Common myeloid progenitor, CD34-positive (primary cell): ENCODE data around the gene LAIR2.
"Not testable (repeated sequence)": the region's sequence is repeated elsewhere in the genome, so short reads cannot be mapped to it uniquely, and the experiment has no call there.

ENCODE experiments used
- CTCF ChIA-PET: fragments of 350-600 bp; sonication (Branson Sonifier 250); formaldehyde crosslinking; loops from one replicate; lab custom pipeline; 2021; ENCODE audit warnings: antibody characterized with exemption; lab: Charles Lee
- POLR2A ChIA-PET: fragments of 350-600 bp; sonication (Branson Sonifier 250); formaldehyde crosslinking; loops from one replicate; lab custom pipeline; 2021; ENCODE audit warnings: antibody characterized with exemption; lab: Charles Lee
- DNase-seq, 3 donors: peaks; one replicate each; pipeline versions ENCODE4 v3.0.0 to v3.0.0-alpha.2; 2013
- H3K27ac ChIP-seq, 2 experiments: 1 replicate in 1 of 2; 2 replicates in 1 of 2; pipeline ENCODE4 v1.7.0; 2013; ENCODE audit warnings: inconsistent platforms in 2 of 2, low read length in 2 of 2, mild to moderate bottlenecking in 2 of 2, low read depth in 1 of 2, moderate library complexity in 1 of 2; ENCODE audit not compliant: severe bottlenecking in 2 of 2, insufficient read depth in 1 of 2, poor library complexity in 1 of 2
- H3K27me3 ChIP-seq, 5 experiments: replicated peaks in 2 of 5; 1 replicate in 3 of 5; 2 replicates in 2 of 5; pipeline versions ENCODE4 v1.6.1 to v1.7.0; 2013; ENCODE audit warnings: low read length in 4 of 5, mild to moderate bottlenecking in 2 of 5, moderate library complexity in 2 of 5, inconsistent platforms in 1 of 5; ENCODE audit not compliant: insufficient read depth in 5 of 5, control insufficient read depth in 4 of 5
- H3K36me3 ChIP-seq, 4 experiments: 1 replicate in 2 of 4; 2 replicates in 2 of 4; pipeline versions ENCODE4 v1.6.1 to v1.7.0; 2013; ENCODE audit warnings: low read length in 3 of 4, control low read depth in 1 of 4, mild to moderate bottlenecking in 1 of 4; ENCODE audit not compliant: control insufficient read depth in 4 of 4, insufficient read depth in 4 of 4
- H3K4me1 ChIP-seq, 4 experiments: 1 replicate in 3 of 4; 2 replicates in 1 of 4; pipeline versions ENCODE4 v1.6.1 to v1.7.1; 2013; ENCODE audit warnings: low read length in 3 of 4, mild to moderate bottlenecking in 3 of 4, control low read depth in 1 of 4, inconsistent platforms in 1 of 4, moderate library complexity in 1 of 4; ENCODE audit not compliant: control insufficient read depth in 4 of 4, insufficient read depth in 4 of 4; ENCODE audit errors: control extremely low read depth in 1 of 4
- H3K4me3 ChIP-seq, 7 experiments: 1 replicate in 4 of 7; 2 replicates in 3 of 7; pipeline versions ENCODE4 v1.5.1 to v1.7.0; 2013; ENCODE audit warnings: mild to moderate bottlenecking in 7 of 7, low read length in 6 of 7, moderate library complexity in 6 of 7, inconsistent platforms in 2 of 7, low read depth in 2 of 7, control low read depth in 1 of 7; ENCODE audit not compliant: insufficient read depth in 4 of 7, control insufficient read depth in 1 of 7; ENCODE audit errors: extremely low read depth in 1 of 7
- H3K9me3 ChIP-seq, 5 experiments: 1 replicate in 4 of 5; 2 replicates in 1 of 5; pipeline versions ENCODE4 v1.6.1 to v1.7.1; 2013; ENCODE audit warnings: low read length in 4 of 5, mild to moderate bottlenecking in 2 of 5, inconsistent platforms in 1 of 5, low read depth in 1 of 5, moderate library complexity in 1 of 5; ENCODE audit not compliant: control insufficient read depth in 4 of 5, insufficient read depth in 2 of 5; ENCODE audit errors: control extremely low read depth in 1 of 5
- WGBS: methylation state at CpG from one replicate; pipeline ENCODE4 v1.1.5; 2013; ENCODE audit not compliant: insufficient coverage; 5-methylcytosine and 5-hydroxymethylcytosine counted together

The LAIR2 gene

DNA sequence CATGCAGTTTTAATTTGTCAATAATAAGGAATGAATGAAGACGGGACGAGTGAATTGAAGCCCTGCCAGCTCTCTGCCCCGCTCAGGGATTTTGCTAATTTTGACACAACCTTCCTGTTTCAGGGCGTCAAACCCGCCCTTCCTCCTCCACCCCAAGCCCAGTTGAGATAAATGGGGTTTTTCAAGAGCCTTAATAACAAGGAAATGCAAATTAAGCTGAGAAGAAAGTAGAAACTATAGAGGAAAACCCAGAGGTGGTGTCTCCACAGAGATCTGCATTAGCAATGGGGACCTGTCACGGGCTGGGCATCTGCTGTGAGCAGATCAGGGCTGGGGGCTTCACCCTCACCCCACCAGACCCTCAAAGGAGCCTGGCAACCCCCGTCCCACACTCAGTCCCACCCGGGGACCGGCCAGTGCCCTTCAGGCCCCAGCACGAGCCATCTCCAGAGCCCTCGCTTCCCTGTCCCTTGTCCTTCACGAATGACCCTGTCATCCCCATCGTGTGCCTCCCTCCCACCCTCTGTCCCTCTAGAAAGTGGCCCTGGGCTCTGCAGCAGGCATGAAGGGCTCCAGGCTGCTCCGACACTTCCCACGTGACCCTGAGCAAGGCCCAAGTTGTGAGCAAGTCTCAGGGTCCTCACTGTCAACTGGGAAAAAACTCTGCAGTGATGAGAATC lies 4.5 kb downstream of the LAIR2 start:
- H3K4me1 ChIP-seq, H3K36me3 ChIP-seq, H3K4me3 ChIP-seq, POLR2A ChIA-PET, H3K9me3 ChIP-seq, H3K27ac ChIP-seq, DNase-seq, CTCF ChIA-PET: not testable (repeated sequence)
- 92% methylated on average over 5 of the region's 15 CpGs for WGBS
- H3K27me3 ChIP-seq = peaks cover 0 to 15% (median 0%) of the 10 kb centered on the region in 5 experiments

DNA sequence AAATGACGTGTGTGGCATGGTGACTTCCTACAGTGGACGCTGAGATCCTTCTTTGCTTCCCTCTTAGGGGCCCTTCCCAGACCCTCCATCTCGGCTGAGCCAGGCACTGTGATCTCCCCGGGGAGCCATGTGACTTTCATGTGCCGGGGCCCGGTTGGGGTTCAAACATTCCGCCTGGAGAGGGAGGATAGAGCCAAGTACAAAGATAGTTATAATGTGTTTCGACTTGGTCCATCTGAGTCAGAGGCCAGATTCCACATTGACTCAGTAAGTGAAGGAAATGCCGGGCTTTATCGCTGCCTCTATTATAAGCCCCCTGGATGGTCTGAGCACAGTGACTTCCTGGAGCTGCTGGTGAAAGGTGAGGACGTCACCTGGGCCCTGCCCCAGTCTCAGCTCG lies 5.2 kb downstream of the LAIR2 start:
- Histone ChIP-seq H3K9me3 (no peaks in the 10 kb centered on the region), H3K27ac (no peak overlapping the region), H3K4me3 (no peak overlapping the region), H3K4me1 (peaks cover 0 to 4% (median under 1%) of the 10 kb centered on the region in 4 experiments), H3K27me3 (peaks cover 0 to 15% (median 0%) of the 10 kb centered on the region in 5 experiments), H3K36me3 (no peaks in the 10 kb centered on the region)
- ChIA-PET CTCF (no interaction called here), POLR2A (no interaction called here)
- no peak for DNase-seq
- WGBS = 70% methylated on average over 11 of the region's 12 CpGs

DNA sequence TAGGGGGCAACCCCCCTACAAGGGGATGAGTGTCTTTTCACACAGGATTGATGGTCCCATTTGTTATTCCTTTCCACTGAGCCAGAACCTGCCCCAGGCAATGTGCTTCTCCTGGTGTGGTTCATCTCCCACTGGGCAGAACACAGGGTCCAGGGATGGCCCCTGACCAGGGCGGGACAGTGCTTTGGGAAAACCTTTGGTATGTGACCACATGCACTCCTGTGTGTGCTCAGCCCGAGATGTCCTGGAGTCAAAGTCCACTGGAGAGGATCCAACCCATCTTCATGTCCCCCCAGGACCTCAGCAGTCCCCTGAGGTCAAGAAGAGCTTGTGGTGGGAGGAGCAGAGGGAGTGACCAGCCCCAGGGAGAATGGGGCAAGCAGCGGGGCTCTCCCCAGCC lies 5.9 kb downstream of the LAIR2 start:
- H3K4me1 ChIP-seq, H3K9me3 ChIP-seq, POLR2A ChIA-PET, CTCF ChIA-PET, H3K36me3 ChIP-seq, H3K27ac ChIP-seq, DNase-seq, H3K4me3 ChIP-seq: not testable (repeated sequence)
- no CpG with 5 or more reads among the region's 3 CpGs for WGBS
- peaks cover 0 to 18% (median 4%) of the 10 kb centered on the region in 5 experiments for H3K27me3 ChIP-seq

DNA sequence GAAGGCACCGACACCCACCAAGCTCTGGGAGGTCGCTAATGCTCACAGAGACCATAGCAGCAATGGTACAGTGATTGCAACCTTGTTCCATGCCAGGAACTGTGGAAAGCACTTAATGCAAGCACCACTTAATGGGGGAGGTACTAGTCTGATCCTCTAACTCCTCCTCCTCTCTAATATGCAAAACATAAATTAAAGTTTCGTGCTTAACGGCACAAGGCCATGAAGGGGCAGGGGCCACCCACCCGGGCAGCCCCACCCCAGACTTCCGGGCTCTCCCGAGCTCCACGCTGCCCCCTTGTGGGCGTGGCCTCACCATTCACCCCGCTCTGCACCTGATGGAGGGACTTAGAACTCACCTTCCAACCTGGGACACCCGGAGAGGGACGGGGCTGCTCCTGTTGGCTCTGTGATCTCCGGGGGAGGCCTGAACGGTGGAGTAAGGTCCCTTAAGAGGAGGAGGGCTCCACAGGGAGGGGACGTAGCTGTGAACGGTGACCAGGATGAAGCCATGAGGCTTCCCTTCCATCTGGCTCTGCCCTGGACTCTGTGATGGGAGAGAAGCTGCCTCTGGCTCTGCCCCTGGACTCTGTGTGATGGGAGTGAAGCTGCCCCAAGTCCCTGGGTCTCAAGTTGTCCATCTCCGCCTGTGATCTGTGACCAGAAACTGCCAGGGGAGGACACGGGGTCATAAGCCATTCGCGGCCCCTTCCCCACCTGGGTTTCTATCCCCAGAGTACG lies 6.7 kb downstream of the LAIR2 start:
- H3K4me3 ChIP-seq, H3K4me1 ChIP-seq, POLR2A ChIA-PET, CTCF ChIA-PET, H3K9me3 ChIP-seq, DNase-seq, H3K36me3 ChIP-seq, H3K27ac ChIP-seq: not testable (repeated sequence)
- 0% methylated on average over 1 of the region's 21 CpGs for WGBS
- H3K27me3 ChIP-seq = peaks cover 0 to 18% (median 4%) of the 10 kb centered on the region in 5 experiments

DNA sequence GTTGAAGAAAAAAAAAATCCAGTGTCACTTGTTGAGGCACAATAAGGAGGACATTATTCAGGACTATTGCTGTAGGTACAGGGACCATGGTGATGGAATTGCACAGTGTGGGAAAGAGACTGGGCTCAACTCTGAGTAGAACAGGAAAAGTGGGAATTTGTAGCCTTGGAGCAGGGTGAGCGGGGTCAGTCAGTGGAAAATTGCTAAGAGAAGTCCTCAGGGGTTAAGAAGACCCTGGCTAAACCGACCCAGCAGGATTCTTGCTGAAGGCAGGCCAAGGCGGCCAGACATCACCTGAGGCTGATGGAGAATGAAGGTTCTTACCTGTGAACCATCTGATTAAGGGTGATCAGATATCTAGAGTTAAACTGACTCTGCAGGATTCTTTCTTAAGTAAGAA lies 12.5 kb downstream of the LAIR2 start:
- no peak overlapping the region for H3K27ac ChIP-seq
- DNase-seq = no peak
- H3K4me3 ChIP-seq = no peak overlapping the region
- no peaks in the 10 kb centered on the region for H3K9me3 ChIP-seq
- H3K27me3 ChIP-seq = peaks cover 0 to 9% (median 0%) of the 10 kb centered on the region in 5 experiments
- ChIA-PET CTCF (interaction anchor here (0.6 kb wide), 1 partner anchor 24 kb away, joined by 4 read pairs; no protein-coding TSS in a partner anchor), POLR2A (no interaction called here)
- peaks cover 3 to 22% (median 15%) of the 10 kb centered on the region in 4 experiments for H3K4me1 ChIP-seq
- WGBS = 74% methylated on average over 3 of the region's 3 CpGs
- H3K36me3 ChIP-seq = no peaks in the 10 kb centered on the region

DNA sequence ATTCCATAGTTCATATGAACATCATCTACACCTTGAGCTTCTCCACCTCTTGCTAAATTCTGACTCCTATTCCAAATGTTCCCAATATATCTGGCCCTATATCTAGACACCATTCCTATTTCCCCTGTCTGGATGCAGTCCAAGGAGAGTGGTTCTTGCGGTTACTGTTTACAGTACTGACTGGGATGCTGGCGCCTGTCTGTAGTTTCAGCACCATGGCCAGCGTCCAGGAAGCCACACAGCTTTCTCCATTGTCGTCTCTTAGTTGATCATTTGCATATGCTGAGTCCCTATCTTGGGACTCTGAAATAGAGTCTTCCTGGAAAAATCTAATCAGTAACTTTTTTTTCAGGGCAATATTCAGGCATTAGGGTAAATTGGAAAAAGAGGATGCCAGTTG lies 14.9 kb downstream of the LAIR2 start:
- H3K9me3 ChIP-seq = no peaks in the 10 kb centered on the region
- DNase-seq = peak; percentile 71 to 85 (median 83)
- POLR2A ChIA-PET = no interaction called here

DNA sequence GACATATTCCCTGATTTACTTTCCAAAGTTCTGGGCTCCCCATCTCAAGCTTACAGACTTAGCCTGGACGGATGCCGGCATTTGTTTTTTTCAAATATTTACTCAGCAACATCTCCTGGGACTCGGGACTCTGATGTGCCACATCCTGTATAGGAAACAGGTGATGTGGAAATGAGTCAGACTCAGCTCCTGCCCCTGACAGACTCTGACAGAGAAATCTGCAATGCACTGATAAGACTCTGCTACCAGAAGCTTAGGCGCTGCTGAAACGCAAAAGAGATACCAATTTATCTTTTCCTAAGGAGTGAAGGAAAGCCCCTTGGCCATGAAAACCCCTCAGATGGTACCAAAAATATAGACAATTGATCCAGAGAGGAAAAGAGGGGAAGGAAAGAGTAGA lies 16.2 kb downstream of the LAIR2 start:
- CTCF ChIA-PET = interaction anchor here (1.4 kb wide), 1 partner anchor 114 kb away, joined by 3 read pairs; no protein-coding TSS in a partner anchor
- POLR2A ChIA-PET = no interaction called here
- 0% methylated on average over 3 of the region's 5 CpGs for WGBS
- Histone ChIP-seq H3K27me3 (peaks cover 0 to 5% (median 0%) of the 10 kb centered on the region in 5 experiments), H3K9me3 (no peaks in the 10 kb centered on the region), H3K27ac (peak overlapping the region in 1 of 2 experiments; percentile 16), H3K4me1 (peaks cover 22 to 59% (median 46%) of the 10 kb centered on the region in 4 experiments), H3K36me3 (no peaks in the 10 kb centered on the region), H3K4me3 (peak overlapping the region in 2 of 7 experiments; percentile 19 to 43)
- peak; percentile 91 to 98 (median 96) for DNase-seq

More for the DNA sequence above, 14.9 kb downstream of the LAIR2 start:
- H3K4me3 ChIP-seq = no peak overlapping the region
- no peak overlapping the region for H3K27ac ChIP-seq
- peaks cover 0 to 9% (median 0%) of the 10 kb centered on the region in 5 experiments for H3K27me3 ChIP-seq
- H3K4me1 ChIP-seq = peaks cover 20 to 45% (median 35%) of the 10 kb centered on the region in 4 experiments
- WGBS = 0% methylated on average over 4 of the region's 4 CpGs
- no peaks in the 10 kb centered on the region for H3K36me3 ChIP-seq
- CTCF ChIA-PET = no interaction called here
